Sciatic nerve (tissue), 2 donors: ENCODE results near the gene TAF11. TPM values are rescaled to one million over a fixed set of nuclear protein-coding genes. Genes with fewer than 3 reads are reported as not detected.
A peak's percentile ranks its signal among the peaks of the same experiment; 100 is the strongest.
"Not testable (repeated sequence)": the region's sequence is repeated elsewhere in the genome, so short reads cannot be mapped to it uniquely, and the experiment has no call there.

ENCODE experiments used
- ATAC-seq: fragments of 200-7000 bp; cut with Tn5 transposase; one replicate; pipeline ENCODE4 v1.9.1; 2020; ENCODE audit warnings: mild to moderate bottlenecking, moderate library complexity
- DNase-seq: peaks from one replicate; pipeline ENCODE4 v3.0.0-alpha.2; 2020; ENCODE audit warnings: low spot score
- intact Hi-C: fragments of 100-400 bp; cut with DNase I; formaldehyde crosslinking; loops from one replicate; pipeline ENCODE4 v1.14.2; 2022
- total RNA-seq: library from RNA; stranded (reverse); fragmentation: NEBNext Ultra II Directional; extraction: Animal tissue kit (Norgen Biotek cat#: 25700); gene quantifications from one replicate; pipeline ENCODE4 v1.2.1, GENCODE V29; 2021
- donor health status: DM: no; HTN: no; CAD: no.
- donor health status: DM: no; HTN: no; CAD: no.

Gene TAF11, protein sequence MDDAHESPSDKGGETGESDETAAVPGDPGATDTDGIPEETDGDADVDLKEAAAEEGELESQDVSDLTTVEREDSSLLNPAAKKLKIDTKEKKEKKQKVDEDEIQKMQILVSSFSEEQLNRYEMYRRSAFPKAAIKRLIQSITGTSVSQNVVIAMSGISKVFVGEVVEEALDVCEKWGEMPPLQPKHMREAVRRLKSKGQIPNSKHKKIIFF
- total RNA-seq: 18.7 TPM

DNA sequence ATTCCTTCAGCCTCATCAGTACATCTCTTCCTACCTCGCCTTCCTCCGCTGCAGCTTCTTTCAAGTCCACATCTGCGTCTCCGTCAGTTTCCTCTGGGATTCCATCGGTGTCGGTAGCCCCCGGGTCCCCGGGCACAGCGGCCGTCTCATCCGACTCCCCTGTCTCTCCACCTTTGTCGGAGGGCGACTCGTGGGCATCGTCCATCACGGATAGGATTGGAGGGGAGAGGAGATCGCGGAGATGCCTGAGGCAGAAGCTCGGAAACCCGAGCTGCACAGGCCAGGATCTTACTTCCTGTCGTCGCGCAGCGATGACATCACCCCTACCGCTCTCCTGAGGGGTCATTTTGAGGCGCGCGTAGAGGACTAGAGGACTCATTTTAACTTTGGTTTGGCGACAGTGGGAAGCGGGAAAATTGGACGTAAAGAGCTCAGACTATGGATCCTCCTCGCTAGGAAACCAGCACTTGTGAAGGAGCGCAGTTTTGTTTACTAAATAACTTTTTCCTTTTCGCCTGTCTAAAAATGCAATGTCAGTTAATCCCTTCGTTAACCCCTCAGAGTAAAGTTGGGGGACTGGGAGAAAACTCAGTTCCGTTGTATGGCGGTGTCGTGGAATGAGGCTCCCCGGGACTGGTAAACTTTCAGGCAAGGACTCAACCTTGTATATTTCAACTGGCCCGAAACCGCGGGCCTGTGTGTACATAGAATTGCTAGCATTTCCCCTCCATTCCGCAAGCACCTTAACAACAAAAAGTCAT lies at the start of gene TAF11:
TAF11 (minus strand) TSS at position 290 of the 761 bp plus-strand sequence; CDS start at position 205, 85 bp downstream.
- intact Hi-C loops: no loop called here
- DNase-seq: peak; percentile 96
- ATAC-seq: peak; percentile 98

DNA sequence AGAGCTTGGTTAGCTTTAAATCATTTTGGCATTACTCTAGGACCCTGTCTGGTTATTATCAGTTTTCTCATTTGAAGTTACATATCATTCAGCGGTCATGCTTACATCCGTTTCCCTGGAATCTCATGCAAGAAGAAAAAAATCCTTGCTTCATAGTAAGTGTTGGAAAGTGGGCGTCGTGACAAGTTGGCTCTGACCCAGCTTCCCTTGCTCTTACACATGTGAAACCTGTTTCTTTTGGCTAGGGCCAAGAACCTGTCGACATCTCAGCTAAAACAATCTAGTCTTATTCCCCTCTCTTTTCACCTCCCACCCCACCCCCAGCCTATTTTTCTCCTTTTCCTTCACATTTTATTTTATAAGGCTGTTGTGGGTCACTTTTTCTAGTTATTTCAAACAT lies 46.7 kb upstream of the TAF11 start:
- intact Hi-C loops: no loop called here
- peak; percentile 83 for ATAC-seq

DNA sequence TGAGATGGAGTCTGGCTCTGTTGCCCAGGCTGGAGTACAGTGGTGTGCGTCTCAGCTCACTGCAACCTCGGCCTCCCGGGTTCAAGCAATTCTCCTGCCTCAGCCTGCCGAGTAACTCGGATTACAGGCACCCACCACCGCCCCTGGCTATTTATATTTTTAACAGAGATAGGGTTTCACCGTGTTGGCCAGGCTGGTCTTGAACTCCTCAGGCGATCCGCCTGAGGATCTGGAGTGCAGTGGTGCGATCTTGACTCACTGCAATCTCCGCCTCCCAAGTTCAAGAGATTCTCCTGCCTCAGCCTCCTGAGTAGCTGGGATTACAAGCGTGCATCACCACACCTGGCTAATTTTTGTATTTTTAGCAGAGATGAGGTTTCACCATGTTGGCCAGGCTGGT lies 44.4 kb upstream of the TAF11 start:
- intact Hi-C loops, ATAC-seq, DNase-seq: not testable (repeated sequence)

More for the DNA sequence above, 46.7 kb upstream of the TAF11 start:
- DNase-seq: peak; percentile 87

DNA sequence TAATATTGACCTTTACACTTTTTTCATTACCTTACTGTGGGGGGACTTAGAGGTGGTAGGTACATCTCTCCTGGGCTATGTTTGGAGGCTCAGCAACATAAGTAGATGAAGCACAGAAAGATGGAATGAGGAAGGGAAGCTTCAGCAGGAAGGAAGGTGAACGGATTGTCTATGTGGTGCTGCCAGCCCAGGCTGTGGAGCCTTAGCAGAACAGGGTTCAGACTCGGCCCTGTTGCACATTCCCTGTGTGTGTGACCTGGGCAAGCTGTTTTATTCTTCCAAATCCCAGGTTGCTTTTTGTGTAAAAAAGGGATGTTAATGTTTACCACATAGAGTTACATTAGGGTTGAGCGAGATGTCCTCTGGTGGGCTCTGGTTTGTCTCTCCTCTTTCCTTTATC lies 42.4 kb upstream of the TAF11 start:
- DNase-seq (no peak), ATAC-seq (no peak)
- intact Hi-C loops: no loop called here

DNA sequence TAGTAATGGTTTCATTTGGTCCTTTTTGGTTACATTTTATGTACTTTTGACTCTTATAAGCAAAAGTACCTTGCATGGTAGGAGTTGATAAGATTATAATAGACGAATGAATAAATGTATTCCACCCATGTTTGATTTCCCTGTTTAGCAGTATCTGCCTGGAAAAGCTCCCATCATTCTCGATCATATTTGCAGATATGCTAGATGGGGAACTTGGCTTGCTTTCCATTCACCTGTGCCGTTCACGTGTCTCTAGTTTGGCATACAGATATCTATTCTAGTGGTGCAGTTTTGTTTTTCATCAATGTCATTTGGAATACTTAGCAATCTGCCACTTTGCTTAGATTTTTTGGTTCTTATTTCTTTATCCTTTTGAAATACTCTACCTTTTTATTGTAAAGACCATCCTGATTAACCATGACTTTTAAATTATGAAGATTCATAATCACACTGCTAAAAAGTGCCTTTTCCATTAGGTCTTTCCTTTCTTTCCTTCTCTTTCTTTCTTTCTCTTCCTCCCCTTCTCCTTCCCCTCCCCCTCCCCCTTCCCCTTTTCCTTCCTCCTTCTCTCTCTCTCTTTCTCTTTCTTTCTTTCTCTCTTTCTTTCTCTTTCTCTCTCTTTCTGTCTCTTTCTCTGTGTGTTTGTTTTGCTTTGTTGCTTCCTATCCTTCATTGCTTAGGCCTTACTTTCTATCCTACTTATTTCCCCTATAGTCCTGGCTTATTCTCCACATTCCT lies 41.6 kb upstream of the TAF11 start:
- no peak for DNase-seq
- intact Hi-C loops: no loop called here
- ATAC-seq: no peak

DNA sequence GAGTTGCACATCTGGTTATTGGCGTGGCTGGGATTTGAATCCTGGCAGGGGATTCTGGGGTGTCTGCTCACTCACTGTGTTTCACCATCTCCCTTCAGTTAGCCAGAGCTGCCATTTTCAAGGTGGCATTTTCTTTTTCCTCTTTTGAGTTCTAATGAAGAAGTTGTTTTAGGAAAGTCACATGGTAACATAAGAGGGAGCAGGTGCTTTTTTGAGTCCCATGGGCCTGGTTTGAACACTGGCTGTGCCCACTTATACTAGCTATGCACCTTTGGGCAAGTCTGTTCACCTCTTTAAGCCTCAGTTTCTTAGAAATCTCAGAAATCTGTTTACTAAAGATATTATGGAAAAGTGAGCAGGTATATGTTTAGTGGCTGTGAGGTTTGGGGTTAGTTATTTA lies 40.9 kb upstream of the TAF11 start:
- ATAC-seq: no peak
- no peak for DNase-seq
- intact Hi-C loops: no loop called here

DNA sequence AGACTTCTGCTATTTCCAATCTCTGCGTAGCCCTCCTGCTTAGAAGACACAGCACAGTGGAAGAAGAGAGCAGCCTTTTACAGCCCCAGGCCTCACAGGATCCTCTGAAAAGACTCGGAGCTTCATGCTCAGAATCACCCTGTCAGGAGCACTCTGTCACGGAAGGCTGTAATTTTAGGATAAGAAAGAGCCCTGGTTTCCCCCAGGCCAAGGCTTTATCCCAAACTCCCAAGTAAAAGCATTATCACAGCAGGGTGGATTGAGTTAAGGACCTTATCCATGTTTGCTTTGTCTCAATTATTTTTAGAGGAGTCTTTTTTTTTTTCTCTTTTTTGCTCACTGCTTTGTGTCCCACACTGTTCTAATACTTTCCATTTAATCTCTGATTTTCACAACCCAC lies 40.4 kb upstream of the TAF11 start:
- DNase-seq (no peak), ATAC-seq (no peak)
- intact Hi-C loops: no loop called here

DNA sequence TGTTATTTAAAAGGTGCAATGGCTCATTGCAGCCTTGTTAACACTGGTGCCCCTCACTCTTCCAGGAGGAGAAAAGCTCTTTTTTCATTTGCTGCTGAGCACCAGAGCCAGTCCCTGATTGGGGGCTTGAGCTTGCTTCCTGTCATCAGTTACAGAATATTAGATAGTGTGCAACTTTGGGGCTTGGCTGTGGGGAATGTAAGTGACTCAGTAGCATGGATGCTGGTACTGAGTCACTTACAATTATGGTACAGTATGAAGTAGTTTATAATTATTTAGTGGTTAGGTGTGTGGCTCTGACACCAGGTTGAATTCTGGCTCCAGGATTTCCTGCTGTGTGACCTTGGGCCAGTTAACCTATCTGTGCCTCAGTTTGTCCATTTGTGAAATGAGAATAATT lies 38.8 kb upstream of the TAF11 start:
- no peak for ATAC-seq
- intact Hi-C loops: no loop called here
- no peak for DNase-seq

DNA sequence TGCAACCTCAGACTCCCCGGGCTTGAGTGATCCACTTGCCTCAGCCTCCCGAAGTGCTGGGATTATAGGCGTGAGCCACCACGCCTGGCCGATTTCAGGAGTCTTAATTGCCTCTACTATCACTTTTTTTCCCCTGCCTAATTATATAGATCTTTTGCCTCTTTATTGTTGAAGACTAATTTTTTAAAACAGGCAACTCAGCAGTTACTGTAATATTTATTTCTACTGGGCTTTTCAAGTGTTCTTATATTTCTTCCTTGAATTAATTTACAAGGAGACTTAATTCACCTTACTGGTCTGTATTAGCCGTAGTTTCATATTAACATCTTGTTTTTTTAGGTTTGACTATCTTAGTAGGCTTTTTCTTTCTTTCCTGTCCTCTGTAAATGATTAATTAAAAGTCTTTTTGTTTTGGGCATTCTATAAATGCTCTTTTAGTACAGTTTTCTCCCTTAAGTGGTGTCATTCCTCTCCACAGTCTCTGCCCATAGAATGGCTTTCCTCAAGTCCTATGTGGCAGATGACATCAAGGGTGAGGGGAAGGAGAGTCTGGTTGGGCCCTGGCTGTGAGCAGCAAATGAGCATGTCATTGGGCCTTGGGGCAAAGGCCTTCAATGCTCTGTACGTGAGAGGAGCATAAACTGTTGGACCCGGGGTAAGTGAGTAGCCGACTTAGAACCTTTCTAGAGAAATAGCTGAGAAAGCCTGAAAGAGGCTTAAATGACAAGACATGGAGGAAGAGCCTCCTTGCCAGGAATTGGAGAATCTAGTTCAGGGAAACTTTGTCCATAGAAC lies 37.2 kb upstream of the TAF11 start:
- DNase-seq: no peak
- intact Hi-C loops: no loop called here
- no peak for ATAC-seq

DNA sequence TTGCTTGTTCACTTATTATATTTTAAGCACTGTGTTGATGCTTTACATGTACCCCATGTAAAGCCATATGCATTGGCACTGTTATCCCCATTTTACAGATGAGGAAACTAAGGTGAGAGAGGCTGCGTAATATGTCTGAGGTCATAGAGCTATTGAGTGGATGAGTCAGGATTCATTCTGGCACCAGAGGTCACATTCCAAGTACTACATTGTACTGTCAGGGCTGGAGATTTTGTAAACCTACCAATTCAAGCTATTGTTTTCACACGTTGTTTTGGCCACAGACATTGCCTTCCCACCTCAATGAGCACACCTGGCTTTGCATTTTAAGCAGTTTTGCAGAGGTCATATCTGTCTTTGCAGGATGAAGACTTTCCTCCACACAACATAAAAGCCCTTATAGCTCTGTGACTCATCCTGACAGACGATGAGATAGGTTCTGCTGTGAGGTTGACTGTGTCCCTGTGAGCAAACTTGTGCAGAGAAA lies 34.4 kb upstream of the TAF11 start:
- intact Hi-C loops: no loop called here
- ATAC-seq (no peak), DNase-seq (no peak)

DNA sequence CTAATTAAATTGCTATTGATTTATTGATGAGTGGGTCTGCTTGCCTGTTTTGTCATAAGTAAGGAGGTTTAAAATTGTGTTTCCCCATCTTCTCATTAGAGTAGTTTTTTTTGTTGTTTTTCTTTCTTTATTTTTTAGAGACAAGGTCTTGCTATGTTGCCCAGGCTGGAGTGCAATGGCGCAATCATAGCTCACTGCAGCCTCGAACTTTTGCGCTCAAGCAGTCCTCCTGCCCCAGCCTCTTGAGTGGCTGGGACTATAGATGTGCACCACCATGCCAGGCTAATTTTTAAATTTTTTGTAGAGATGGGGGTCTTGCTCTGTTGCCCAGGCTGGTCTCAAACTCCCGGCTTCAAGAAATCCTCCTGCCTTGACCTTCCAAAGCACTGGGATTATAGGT lies 32.3 kb upstream of the TAF11 start:
- intact Hi-C loops: no loop called here
- ATAC-seq: no peak

DNA sequence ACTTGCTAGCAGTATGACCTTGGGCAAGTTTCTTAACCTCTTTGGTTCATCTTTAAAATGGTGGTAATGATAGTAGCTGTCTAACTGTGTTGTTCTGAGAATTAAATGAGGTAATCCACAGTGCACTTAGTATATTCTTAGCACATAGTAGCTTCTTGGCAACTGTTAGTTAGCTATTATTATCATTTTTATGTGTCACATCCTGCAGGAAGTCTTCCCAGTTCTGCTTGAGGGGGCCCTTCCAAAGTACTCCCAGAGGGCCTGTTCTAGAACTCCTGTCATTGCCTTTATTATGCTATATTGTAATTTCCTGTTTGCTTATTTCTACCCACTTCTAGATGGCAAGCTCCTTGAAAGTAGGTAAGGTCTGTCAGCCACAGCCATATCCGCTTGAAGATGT lies 31.8 kb upstream of the TAF11 start:
- no peak for ATAC-seq
- DNase-seq: no peak
- intact Hi-C loops: no loop called here

More for the DNA sequence above, 32.3 kb upstream of the TAF11 start:
- DNase-seq: no peak

DNA sequence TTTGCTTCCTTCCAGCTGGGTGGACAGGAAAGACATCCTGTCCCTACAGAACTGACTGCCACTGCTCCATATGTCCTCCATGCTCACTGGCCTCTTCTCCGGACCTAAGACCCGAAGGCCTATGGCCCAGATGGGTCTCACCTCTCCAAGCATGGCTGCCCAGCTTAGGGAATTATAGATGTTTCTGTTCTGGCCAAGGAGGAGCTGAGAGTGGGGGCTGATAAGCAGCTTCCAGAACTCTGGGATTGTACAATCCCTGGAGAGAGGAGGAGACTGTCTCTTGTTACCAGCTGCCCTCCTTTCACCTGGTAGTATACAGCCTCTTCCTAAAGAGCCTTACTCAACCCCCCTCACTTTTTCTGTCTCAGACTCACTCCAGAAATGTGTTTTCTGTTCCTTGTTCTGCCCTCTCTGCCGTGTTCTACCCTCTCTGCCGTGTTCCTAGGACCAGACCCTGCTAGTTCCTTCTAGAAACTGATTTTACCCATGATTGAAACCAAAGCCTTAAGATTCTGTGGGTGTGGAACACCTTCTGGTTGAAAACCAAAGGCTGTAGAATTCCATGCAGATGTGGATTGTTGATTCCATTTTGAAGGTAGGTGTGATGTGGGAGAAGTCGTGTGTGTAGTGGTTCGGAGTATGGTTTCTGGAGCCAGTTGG lies 29.9 kb upstream of the TAF11 start:
- peak; percentile 27 for ATAC-seq
- no peak for DNase-seq
- intact Hi-C loops: no loop called here

DNA sequence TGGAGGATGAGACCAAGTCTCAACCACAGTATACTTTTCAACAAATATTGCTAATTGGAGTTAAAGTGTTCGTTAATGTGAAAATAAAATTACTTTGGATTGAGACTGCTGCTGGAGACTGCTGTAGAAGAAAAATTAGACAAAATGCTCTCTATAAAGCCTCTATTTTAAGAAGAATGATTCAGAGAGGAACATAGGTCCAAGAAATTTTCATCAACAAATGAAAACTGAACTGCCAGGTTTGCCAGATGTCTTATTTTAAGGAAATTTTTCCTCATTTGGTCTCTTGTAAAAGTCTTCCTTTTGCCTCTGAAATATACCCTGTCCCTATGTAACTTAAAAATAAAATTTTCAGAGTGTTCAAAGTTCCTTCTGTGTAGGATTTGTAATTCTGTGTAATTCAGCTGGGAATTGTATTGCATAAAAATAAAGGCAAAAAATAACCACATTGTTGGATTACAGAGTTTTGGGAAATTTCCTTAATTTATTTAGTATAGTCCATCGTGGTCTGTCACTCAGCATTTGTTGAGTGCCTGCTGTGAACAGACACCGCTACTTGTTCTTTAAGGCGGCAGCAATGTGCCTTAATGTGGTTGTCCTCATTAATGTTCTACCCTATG lies 28.6 kb upstream of the TAF11 start:
- DNase-seq (no peak), ATAC-seq (peak; percentile 70)
- intact Hi-C loops: no loop called here

DNA sequence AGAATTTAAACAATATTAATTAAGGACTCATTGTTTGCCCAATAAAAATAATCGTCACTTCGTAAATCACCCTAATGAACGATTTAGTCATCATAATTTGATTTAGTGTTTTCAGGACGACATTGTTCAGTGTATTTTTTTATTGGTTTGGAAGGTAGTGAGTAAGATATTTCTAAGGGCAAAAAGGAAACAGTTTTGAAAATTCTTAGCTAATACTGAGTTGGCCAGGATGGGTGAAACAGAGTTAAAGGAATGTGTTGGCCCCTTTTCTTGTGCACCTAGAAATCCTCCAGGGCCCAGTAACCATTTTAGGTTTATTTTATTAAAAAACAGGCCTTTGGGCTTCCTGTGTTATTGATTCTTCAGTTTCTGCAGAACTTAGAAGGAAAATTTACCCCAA lies 26.5 kb upstream of the TAF11 start:
- DNase-seq: no peak
- no peak for ATAC-seq
- intact Hi-C loops: loop anchor here (2.0 kb wide), 1 partner anchor 32 kb away; no protein-coding TSS in a partner anchor

DNA sequence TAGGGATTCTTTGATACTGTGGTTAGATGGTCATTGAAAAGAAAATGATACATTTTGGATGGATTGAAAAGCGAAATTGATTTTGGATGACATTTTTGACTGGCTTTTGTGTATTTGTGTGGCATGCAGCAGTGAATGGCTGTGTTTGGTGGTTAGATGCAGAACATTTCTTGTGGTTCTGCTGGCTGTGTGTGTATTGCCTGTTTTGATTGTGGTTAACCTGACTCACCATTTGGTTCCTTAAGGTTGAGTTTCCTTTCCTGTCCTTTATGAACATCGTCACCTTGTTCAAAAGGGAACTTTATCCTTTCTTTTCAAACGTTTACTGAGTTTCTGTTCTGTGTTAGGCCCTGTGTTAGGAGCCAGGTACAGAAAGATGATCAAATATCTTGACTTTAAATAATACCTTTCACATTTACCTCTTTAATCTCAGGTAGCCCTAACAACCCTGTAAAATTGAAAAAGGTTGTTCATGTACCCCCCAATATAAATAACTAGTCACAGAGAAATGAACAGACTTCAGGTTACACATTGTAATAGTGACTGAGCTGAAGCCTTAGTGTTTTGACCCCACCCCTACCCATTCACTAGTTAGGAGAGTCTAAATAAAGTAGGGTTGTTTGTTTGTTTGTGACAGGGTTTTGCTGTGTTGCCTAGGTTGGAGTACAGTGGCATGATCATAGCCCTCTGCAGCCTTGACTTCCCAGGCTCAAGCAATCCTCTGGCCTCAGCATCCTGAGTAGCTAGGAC lies 25.0 kb upstream of the TAF11 start:
- intact Hi-C loops: no loop called here
- DNase-seq: no peak
- no peak for ATAC-seq

DNA sequence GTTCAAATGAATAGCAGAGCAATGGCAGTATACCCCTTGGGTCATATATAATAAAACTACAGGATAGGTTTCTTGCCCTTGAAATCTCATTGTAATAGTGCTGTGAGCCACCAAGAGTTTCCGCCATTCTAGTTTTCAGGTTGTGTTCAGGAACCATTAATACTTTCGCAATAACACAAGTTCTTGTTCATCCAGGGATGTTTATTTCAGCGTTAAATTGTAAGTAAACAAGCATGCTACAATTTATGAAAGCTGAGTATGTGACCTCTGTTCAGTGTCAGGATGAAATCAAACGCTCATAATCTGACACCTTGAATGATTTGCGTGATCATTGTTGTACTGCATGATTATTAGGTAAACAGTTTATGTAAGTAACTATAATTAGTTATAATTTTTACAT lies 24.0 kb upstream of the TAF11 start:
- ATAC-seq (no peak), DNase-seq (no peak)
- intact Hi-C loops: no loop called here
